CD4-positive, alpha-beta T cell (primary cell): ENCODE measurements around the gene UPF3B. TPM values are rescaled to one million over a fixed set of nuclear protein-coding genes. Genes with fewer than 3 reads are reported as not detected.
"Not testable (repeated sequence)": the region's sequence is repeated elsewhere in the genome, so short reads cannot be mapped to it uniquely, and the experiment has no call there.

Source experiments
- ATAC-seq: fragments of 200-7000 bp; cut with Tn5 transposase; one replicate; pipeline ENCODE4 v1.10.0; 2022; ENCODE audit warnings: mild to moderate bottlenecking; ENCODE audit not compliant: poor library complexity
- CTCF ChIA-PET: fragments of 350-600 bp; sonication (Branson Sonifier 250); formaldehyde crosslinking; loops from one replicate; lab custom pipeline; 2021; ENCODE audit warnings: antibody characterized with exemption, inconsistent platforms; lab: Charles Lee
- POLR2A ChIA-PET: fragments of 350-600 bp; sonication (Branson Sonifier 250); formaldehyde crosslinking; loops from one replicate; lab custom pipeline; 2021; ENCODE audit warnings: antibody characterized with exemption, inconsistent platforms; lab: Charles Lee
- DNase-seq, 14 experiments: peaks; one replicate each; pipeline ENCODE4 v3.0.0-alpha.2; 2013 to 2020; ENCODE audit warnings: mixed read lengths in 2 of 14
- H3K27ac ChIP-seq, 2 donors: one replicate each; pipeline versions ENCODE4 v1.5.1 to v1.7.0; 2013; ENCODE audit warnings: low read length in 2 of 2, low read depth in 1 of 2, mild to moderate bottlenecking in 1 of 2
- H3K27me3 ChIP-seq, 2 experiments: 1 replicate in 1 of 2; 2 replicates in 1 of 2; pipeline versions ENCODE4 v1.6.1 to v1.7.0; 2013; ENCODE audit warnings: low read length in 2 of 2, control low read depth in 1 of 2, mild to moderate bottlenecking in 1 of 2, moderate library complexity in 1 of 2; ENCODE audit not compliant: insufficient read depth in 2 of 2, control insufficient read depth in 1 of 2
- H3K36me3 ChIP-seq: one replicate; pipeline ENCODE4 v1.6.1; 2013; ENCODE audit warnings: low read length, control low read depth; ENCODE audit not compliant: insufficient read depth
- H3K4me1 ChIP-seq: one replicate; pipeline ENCODE4 v1.6.1; 2013; ENCODE audit warnings: low read length, control low read depth; ENCODE audit not compliant: insufficient read depth
- H3K4me3 ChIP-seq: one replicate; pipeline ENCODE4 v1.5.1; 2013; ENCODE audit warnings: mild to moderate bottlenecking, low read length, moderate library complexity
- H3K9me3 ChIP-seq, 2 experiments: 1 replicate in 1 of 2; 2 replicates in 1 of 2; pipeline versions ENCODE4 v1.6.1 to v1.7.0; 2013; ENCODE audit warnings: low read length in 2 of 2, mild to moderate bottlenecking in 2 of 2, control low read depth in 1 of 2, moderate library complexity in 1 of 2; ENCODE audit not compliant: control insufficient read depth in 1 of 2, insufficient read depth in 1 of 2
- H3K27ac Mint-ChIP-seq: one replicate; pipeline ENCODE4 v1.8.0; 2020; ENCODE audit warnings: mixed read lengths
- H3K27me3 Mint-ChIP-seq: one replicate; pipeline ENCODE4 v1.8.0; 2021; ENCODE audit warnings: mixed read lengths
- H3K36me3 Mint-ChIP-seq: one replicate; pipeline ENCODE4 v1.8.0; 2021; ENCODE audit warnings: low read depth, mixed read lengths
- H3K4me1 Mint-ChIP-seq: one replicate; pipeline ENCODE4 v1.8.0; 2021; ENCODE audit warnings: low read depth, mixed read lengths
- H3K4me3 Mint-ChIP-seq: one replicate; pipeline ENCODE4 v1.8.0; 2020; ENCODE audit warnings: mild to moderate bottlenecking, mixed read lengths
- H3K9me3 Mint-ChIP-seq: one replicate; pipeline ENCODE4 v1.8.0; 2020; ENCODE audit warnings: mixed read lengths
- CTCF ChIP-seq: fragments of 200-600 bp; IDR thresholded peaks from one replicate; pipeline ENCODE4 v1.8.0; 2022; ENCODE audit warnings: antibody characterized with exemption, mild to moderate bottlenecking
- intact Hi-C, 2 experiments: fragments of 100-400 bp; cut with DNase I in 1 of 2; cut with micrococcal nuclease in 1 of 2; formaldehyde crosslinking; loops; one replicate each; pipeline versions ENCODE4 v1.15.1 to v1.9.0; 2023 to 2025; cut with DNase I, micrococcal nuclease
- total RNA-seq, 174 experiments: library from RNA in 2 of 174; stranded (reverse) in 2 of 174; gene quantifications; one replicate each; pipeline ENCODE4 v1.2.3 and lab custom pipeline; 2021 to 2026

Gene UPF3B
- total RNA-seq, 2 experiments from 2014 or later = 4.7 to 5.7 TPM

- ATAC-seq = no peak
Observed at GRCh38 chrX:119895843-119896326, 43.1 kb upstream of the UPF3B start, which contains the start of gene AKAP14. AKAP14 (plus strand) TSS chrX:119895893; CDS start chrX:119903224, 7,331 bp downstream.

GRCh38 chrX:119891961-119892692 is 39.4 kb upstream of the UPF3B start:
- H3K9me3 ChIP-seq, H3K4me3 ChIP-seq, H3K27me3 Mint-ChIP-seq, DNase-seq, H3K4me3 Mint-ChIP-seq, H3K4me1 ChIP-seq, H3K36me3 ChIP-seq, H3K4me1 Mint-ChIP-seq, CTCF ChIA-PET, H3K36me3 Mint-ChIP-seq, intact Hi-C loops, H3K27ac Mint-ChIP-seq, ATAC-seq, H3K9me3 Mint-ChIP-seq, POLR2A ChIA-PET, H3K27me3 ChIP-seq, H3K27ac ChIP-seq: not testable (repeated sequence)

More at GRCh38 chrX:119895843-119896326, 43.1 kb upstream of the UPF3B start, which contains the start of gene AKAP14:
- Mint-ChIP-seq H3K27me3 (no peaks in the 10 kb centered on the region), H3K36me3 (no peaks in the 10 kb centered on the region), H3K27ac (no peak within 1 kb of the TSS), H3K4me3 (no peak within 1 kb of the TSS), H3K9me3 (no peaks in the 10 kb centered on the region), H3K4me1 (no peaks in the 10 kb centered on the region)
- ChIA-PET POLR2A (no interaction called here), CTCF (no interaction called here)
- Histone ChIP-seq H3K27ac (no peak within 1 kb of the TSS), H3K4me3 (no peak within 1 kb of the TSS), H3K36me3 (no peaks in the 10 kb centered on the region), H3K4me1 (no peaks in the 10 kb centered on the region), H3K27me3 (no peaks in the 10 kb centered on the region), H3K9me3 (no peaks in the 10 kb centered on the region)
- intact Hi-C loops = no loop called here
- no peak for TF ChIP-seq CTCF
- DNase-seq = no peak

GRCh38 chrX:119890626-119891025 is 37.9 kb upstream of the UPF3B start:
- CTCF ChIA-PET, H3K9me3 ChIP-seq, ATAC-seq, H3K4me3 ChIP-seq, DNase-seq, H3K4me1 Mint-ChIP-seq, H3K9me3 Mint-ChIP-seq, H3K27me3 Mint-ChIP-seq, H3K36me3 Mint-ChIP-seq, intact Hi-C loops, H3K4me3 Mint-ChIP-seq, H3K27me3 ChIP-seq, H3K36me3 ChIP-seq, H3K27ac Mint-ChIP-seq, H3K27ac ChIP-seq, POLR2A ChIA-PET: not testable (repeated sequence)
- H3K4me1 ChIP-seq = peaks cover 18% of the 10 kb centered on the region

DNA sequence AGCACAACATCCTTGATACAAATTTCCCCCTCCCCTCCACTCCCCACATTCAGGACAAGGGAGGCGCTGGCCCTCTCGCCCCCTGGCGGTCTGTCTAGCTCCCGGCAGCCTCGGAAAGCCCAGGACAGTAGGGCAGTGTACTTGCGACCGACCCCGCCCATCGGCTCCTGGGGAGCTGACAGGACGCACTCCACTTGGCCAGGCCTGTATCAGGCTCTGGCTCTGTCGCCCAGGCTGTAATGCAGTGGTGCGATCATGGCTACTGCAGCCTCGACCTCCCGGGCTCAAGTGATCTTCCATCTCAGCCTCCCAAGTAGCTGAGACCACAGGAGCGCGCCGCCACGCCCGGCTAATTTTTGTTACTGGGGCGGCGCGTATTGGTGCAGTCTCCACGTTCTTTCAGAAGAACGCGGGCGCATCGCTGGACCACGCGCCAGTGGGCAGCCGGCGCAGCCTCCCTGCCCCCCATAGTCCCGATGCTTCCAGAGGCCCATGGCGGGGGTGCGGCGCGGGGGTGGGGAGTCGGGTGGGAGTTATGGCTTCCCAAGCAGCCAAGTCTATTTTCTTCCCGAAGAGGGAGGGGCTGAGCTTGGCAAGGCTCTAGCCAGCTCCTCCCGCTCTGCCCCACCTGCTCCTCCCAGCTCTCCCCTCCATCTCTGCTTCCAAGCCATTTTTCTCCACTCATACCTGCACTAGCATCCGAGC is 35.1 kb upstream of the UPF3B start:
- Histone ChIP-seq H3K9me3 (no peaks in the 10 kb centered on the region), H3K27ac (no peak overlapping the region), H3K36me3 (no peaks in the 10 kb centered on the region), H3K27me3 (no peaks in the 10 kb centered on the region), H3K4me3 (peak overlapping the region; percentile 45), H3K4me1 (peaks cover 18% of the 10 kb centered on the region)
- intact Hi-C loops = loop anchor here in 1 of 2 experiments (2.0 kb wide), 1 partner anchor 17 kb away; the partner anchor contains the start of genes NDUFA1 and RNF113A
- peak; percentile 82 for ATAC-seq
- peak; percentile 19 to 78 (median 40) for DNase-seq
- Mint-ChIP-seq H3K27ac (no peak overlapping the region), H3K4me3 (peak overlapping the region; percentile 60), H3K4me1 (peaks cover 5% of the 10 kb centered on the region), H3K36me3 (no peaks in the 10 kb centered on the region), H3K9me3 (no peaks in the 10 kb centered on the region), H3K27me3 (no peaks in the 10 kb centered on the region)
- POLR2A ChIA-PET = interaction anchor here (0.8 to 1.4 kb wide), 3 partner anchors 14 to 96 kb away, joined by 3 to 4 read pairs (median 4); partner anchors contain the start of gene RPL39
- peak; percentile 30 for TF ChIP-seq CTCF
- CTCF ChIA-PET = interaction anchor here (0.6 to 2.0 kb wide), 8 partner anchors 9 to 405 kb away, joined by 3 to 9 read pairs (median 4); partner anchors contain the start of gene RPL39
